Breast epithelium (tissue), 3 donors: ENCODE measurements around the gene HMCN2.

Source experiments
- CTCF ChIP-seq, 3 donors: fragments of 450-650 bp; IDR thresholded peaks; one replicate each; pipeline ENCODE4 v1.5.1; 2016 to 2017; ENCODE audit warnings: antibody characterized with exemption in 3 of 3, mild to moderate bottlenecking in 3 of 3, moderate library complexity in 3 of 3
- POLR2A ChIP-seq: fragments of 450-650 bp; IDR thresholded peaks from one replicate; pipeline ENCODE4 v1.6.1; 2016; ENCODE audit warnings: antibody characterized with exemption, mild to moderate bottlenecking, moderate library complexity

- no peak for TF ChIP-seq CTCF (IDR thresholded peaks at IDR 0.05)
- no peak for TF ChIP-seq POLR2A
Observed at GRCh38 chr9:130227833-130228232, 37.7 kb upstream of the HMCN2 start.
